ENCODE data around the gene MYLK.

GRCh38 chr3:123694366-123695087 lies 189.6 kb downstream of the MYLK start:
- no peak for TF ChIP-seq REST (IDR thresholded peaks at IDR 0.05; ENCODE audit: borderline replicate concordance)
- no peak for TF ChIP-seq REST (CRISPR knock-in tag; IDR thresholded peaks at IDR 0.05; ENCODE audit: low read depth)
- no peak for TF ChIP-seq ZFP36 (IDR thresholded peaks at IDR 0.05; ENCODE audit: low read depth, low read length, partially characterized antibody)
- no peak for TF ChIP-seq HDAC6 (IDR thresholded peaks at IDR 0.05; ENCODE audit: low read depth, low read length)
- no peak for TF ChIP-seq IRF9 (tag; IDR thresholded peaks at IDR 0.05)
- no peak for TF ChIP-seq SMARCA5 (IDR thresholded peaks at IDR 0.05)
- no peak for TF ChIP-seq SNAPC5 (CRISPR knock-in tag; IDR thresholded peaks at IDR 0.05)
- no peak for TF ChIP-seq ATF1 (CRISPR knock-in tag; IDR thresholded peaks at IDR 0.05)
- TF ChIP-seq ATF1 (tag; IDR thresholded peaks at IDR 0.05): no peak
- no peak for TF ChIP-seq FOXM1 (IDR thresholded peaks at IDR 0.05; ENCODE audit: low read depth)
- TF ChIP-seq FOXM1 (CRISPR knock-in tag; IDR thresholded peaks at IDR 0.05; ENCODE audit: low read depth): no peak
- no peak for TF ChIP-seq NRF1 (conservative IDR thresholded peaks at IDR 0.05 in 1 of 2, IDR thresholded peaks at IDR 0.05 in 1 of 2)

Measured in K562 (cell line).